IMR-90 (cell line): ENCODE data around the gene RNF144B. TPM values are rescaled to one million over a fixed set of nuclear protein-coding genes. Genes with fewer than 3 reads are reported as not detected.

ENCODE experiments used
- ATAC-seq: fragments of 200-7000 bp; cut with Tn5 transposase; 2 replicates; pipeline ENCODE4 v1.9.1; 2020; ENCODE audit warnings: low read depth, mild to moderate bottlenecking, moderate library complexity
- BruUV-seq: library from RNA; stranded (reverse); fragments of 400-500 nt; replicated peaks from 2 replicates; lab custom pipeline; 2021; lab: Mats Ljungman, UMichigan
- CTCF ChIA-PET: fragments of 300-600 bp; formaldehyde crosslinking; extraction: SDS; loops from one replicate; lab custom pipeline; 2021; ENCODE audit warnings: antibody characterized with exemption; lab: Yijun Ruan, JAX
- POLR2A ChIA-PET: fragments of 300-600 bp; sonication (Branson Sonifier 250); formaldehyde crosslinking; loops from one replicate; lab custom pipeline; 2022; ENCODE audit warnings: antibody characterized with exemption; ENCODE audit not compliant: unreplicated experiment; lab: Charles Lee
- DNase-seq: peaks from one replicate; pipeline ENCODE4 v3.0.0; 2013
- H2AFZ ChIP-seq: replicated peaks from 2 replicates; pipeline ENCODE3; 2013; ENCODE audit warnings: low read length, mild to moderate bottlenecking; ENCODE audit not compliant: poor library complexity
- H2AK5ac ChIP-seq: 2 replicates; pipeline ENCODE4 v1.6.1; 2013; ENCODE audit warnings: low read depth, low read length, inconsistent platforms
- H2AK9ac ChIP-seq: replicated peaks from 2 replicates; pipeline ENCODE3; 2013; ENCODE audit warnings: mild to moderate bottlenecking, low read depth, low read length, moderate library complexity; ENCODE audit not compliant: poor library complexity
- H2BK120ac ChIP-seq: 2 replicates; pipeline ENCODE4 v1.6.1; 2013; ENCODE audit warnings: low read depth, low read length, inconsistent platforms
- H2BK15ac ChIP-seq: 3 replicates; pipeline ENCODE4 v1.6.1; 2013; ENCODE audit warnings: low read depth, low read length, inconsistent platforms
- H2BK20ac ChIP-seq: 2 replicates; pipeline ENCODE4 v1.6.1; 2013; ENCODE audit warnings: low read depth, mild to moderate bottlenecking, inconsistent platforms, low read length, moderate library complexity
- H2BK5ac ChIP-seq: 2 replicates; pipeline ENCODE4 v1.6.1; 2013; ENCODE audit warnings: mild to moderate bottlenecking, low read depth, low read length, inconsistent platforms; ENCODE audit not compliant: poor library complexity, severe bottlenecking
- H3K14ac ChIP-seq: replicated peaks from 2 replicates; pipeline ENCODE4 v1.6.1; 2013; ENCODE audit warnings: low read depth, low read length, inconsistent platforms
- H3K18ac ChIP-seq: 2 replicates; pipeline ENCODE4 v1.6.1; 2013; ENCODE audit warnings: low read depth, low read length, control low read depth
- H3K23ac ChIP-seq: 2 replicates; pipeline ENCODE4 v1.6.1; 2013; ENCODE audit warnings: low read depth, low read length, inconsistent platforms
- H3K27ac ChIP-seq: 2 replicates; pipeline ENCODE4 v1.5.1; 2013; ENCODE audit warnings: mild to moderate bottlenecking, control low read depth, low read length; ENCODE audit not compliant: insufficient read depth
- H3K27me3 ChIP-seq: 2 replicates; pipeline ENCODE4 v1.6.1; 2013; ENCODE audit warnings: low read length; ENCODE audit not compliant: control insufficient read depth, insufficient read depth
- H3K36me3 ChIP-seq: 2 replicates; pipeline ENCODE4 v1.6.1; 2013; ENCODE audit warnings: low read length, mixed read lengths; ENCODE audit not compliant: control insufficient read depth, insufficient read depth
- H3K4ac ChIP-seq: 2 replicates; pipeline ENCODE4 v1.6.1; 2013; ENCODE audit warnings: low read depth, low read length, inconsistent platforms
- H3K4me1 ChIP-seq: 2 replicates; pipeline ENCODE4 v1.6.1; 2013; ENCODE audit warnings: low read length, mixed read lengths; ENCODE audit not compliant: control insufficient read depth, insufficient read depth
- H3K4me2 ChIP-seq: 2 replicates; pipeline ENCODE4 v1.6.1; 2013; ENCODE audit warnings: low read depth, mild to moderate bottlenecking, control low read depth, low read length, moderate library complexity
- H3K4me3 ChIP-seq: 2 replicates; pipeline ENCODE4 v1.5.1; 2013; ENCODE audit warnings: low read depth, mild to moderate bottlenecking, control low read depth, low read length, moderate library complexity; ENCODE audit not compliant: insufficient read depth
- H3K56ac ChIP-seq: 2 replicates; pipeline ENCODE4 v1.6.1; 2013; ENCODE audit warnings: low read length, inconsistent platforms; ENCODE audit not compliant: insufficient read depth; ENCODE audit errors: extremely low read depth
- H3K79me1 ChIP-seq, 2 experiments: 2 replicates each; pipeline ENCODE4 v1.6.1; 2013; ENCODE audit warnings: low read length in 2 of 2, inconsistent platforms in 1 of 2, low read depth in 1 of 2
- H3K9ac ChIP-seq: 2 replicates; pipeline ENCODE4 v1.6.1; 2013; ENCODE audit warnings: low read depth, low read length, control low read depth
- H3K9me1 ChIP-seq: 2 replicates; pipeline ENCODE4 v1.6.1; 2013; ENCODE audit warnings: low read length, inconsistent platforms; ENCODE audit not compliant: insufficient read depth
- H3K9me3 ChIP-seq: 2 replicates; pipeline ENCODE4 v1.6.1; 2013; ENCODE audit warnings: low read length; ENCODE audit not compliant: control insufficient read depth, insufficient read depth
- H4K20me1 ChIP-seq: 2 replicates; pipeline ENCODE4 v1.6.1; 2013; ENCODE audit warnings: low read length, inconsistent platforms; ENCODE audit not compliant: insufficient read depth
- H4K5ac ChIP-seq: 2 replicates; pipeline ENCODE4 v1.6.1; 2013; ENCODE audit warnings: mild to moderate bottlenecking, low read depth, low read length, control low read depth
- H4K8ac ChIP-seq, 2 experiments: 2 replicates each; pipeline ENCODE4 v1.6.1; 2013; ENCODE audit warnings: low read depth in 2 of 2, low read length in 2 of 2, control low read depth in 1 of 2, inconsistent platforms in 1 of 2
- H4K91ac ChIP-seq: 2 replicates; pipeline ENCODE4 v1.6.1; 2013; ENCODE audit warnings: low read depth, low read length, inconsistent platforms; ENCODE audit not compliant: insufficient read depth
- BHLHE40 ChIP-seq: fragments of 150-350 bp; IDR thresholded peaks from 2 replicates; pipeline ENCODE4 v1.6.1; 2016; ENCODE audit warnings: mild to moderate bottlenecking, low read depth, low read length
- CEBPB ChIP-seq: IDR thresholded peaks from 2 replicates; pipeline ENCODE4 v1.6.1; 2012; ENCODE audit warnings: low read depth, low read length, improper control_type of control experiment
- CHD1 ChIP-seq: IDR thresholded peaks from 2 replicates; pipeline ENCODE4 v1.6.1; 2012; ENCODE audit warnings: low read depth, low read length, improper control_type of control experiment
- CTCF ChIP-seq: conservative IDR thresholded peaks from 2 replicates; pipeline ENCODE4 v1.5.1; 2012; ENCODE audit warnings: mild to moderate bottlenecking, low read depth, low read length, improper control_type of control experiment
- ELK1 ChIP-seq: fragments of 150-350 bp; IDR thresholded peaks from 2 replicates; pipeline ENCODE4 v1.6.1; 2016; ENCODE audit warnings: low read depth, mild to moderate bottlenecking, low read length, moderate library complexity, borderline replicate concordance
- FOS ChIP-seq: fragments of 150-350 bp; IDR thresholded peaks from 2 replicates; pipeline ENCODE4 v1.6.1; 2016; ENCODE audit warnings: low read depth, low read length
- MAFK ChIP-seq: IDR thresholded peaks from 2 replicates; pipeline ENCODE4 v1.6.1; 2012; ENCODE audit warnings: low read depth, low read length, improper control_type of control experiment
- MAZ ChIP-seq: IDR thresholded peaks from 2 replicates; pipeline ENCODE4 v1.6.1; 2012; ENCODE audit warnings: low read depth, mild to moderate bottlenecking, low read length, improper control_type of control experiment, moderate library complexity, borderline replicate concordance
- MXI1 ChIP-seq: IDR thresholded peaks from 2 replicates; pipeline ENCODE4 v1.6.1; 2012; ENCODE audit warnings: low read depth, mild to moderate bottlenecking, low read length, moderate library complexity, borderline replicate concordance
- NFE2L2 ChIP-seq: fragments of 150-350 bp; IDR thresholded peaks from 2 replicates; pipeline ENCODE4 v1.6.1; 2016; ENCODE audit warnings: low read depth, mild to moderate bottlenecking, low read length
- POLR2A ChIP-seq: IDR thresholded peaks from 2 replicates; pipeline ENCODE4 v1.6.1; 2012; ENCODE audit warnings: mild to moderate bottlenecking, low read depth, low read length
- RAD21 ChIP-seq: IDR thresholded peaks from 2 replicates; pipeline ENCODE4 v1.6.1; 2012; ENCODE audit warnings: low read length, improper control_type of control experiment
- RCOR1 ChIP-seq: IDR thresholded peaks from 2 replicates; pipeline ENCODE4 v1.6.1; 2012; ENCODE audit warnings: mild to moderate bottlenecking, low read length, improper control_type of control experiment; ENCODE audit not compliant: insufficient replicate concordance
- RFX5 ChIP-seq: IDR thresholded peaks from 2 replicates; pipeline ENCODE4 v1.8.0; 2012; ENCODE audit warnings: low read depth, mild to moderate bottlenecking, low read length, moderate library complexity
- SMC3 ChIP-seq: fragments of 150-350 bp; IDR thresholded peaks from 2 replicates; pipeline ENCODE4 v1.6.1; 2016; ENCODE audit warnings: low read depth, mild to moderate bottlenecking, antibody characterized with exemption, low read length, moderate library complexity
- USF2 ChIP-seq: fragments of 150-350 bp; IDR thresholded peaks from 2 replicates; pipeline ENCODE4 v1.6.1; 2017; ENCODE audit warnings: mild to moderate bottlenecking, antibody characterized with exemption, low read length, low read depth
- WGBS, 2 experiments: methylation state at CpG; one replicate each; pipeline versions ENCODE4 v1.1.5 to v1.1.7; 2013; ENCODE audit warnings: missing lambda C conversion rate in 2 of 2; ENCODE audit not compliant: insufficient read length in 1 of 2; ENCODE audit errors: extremely low coverage in 2 of 2; 5-methylcytosine and 5-hydroxymethylcytosine counted together
- dilution Hi-C: fragments of 300-500 bp; cut with HindIII; formaldehyde crosslinking; loops from one replicate; pipeline ENCODE4 v1.14.3; 2018; ENCODE audit warnings: low sequenced_read_pairs; ENCODE audit not compliant: unreplicated experiment
- in situ Hi-C: fragments of 300-500 bp; cut with MboI; formaldehyde crosslinking; loops from 3 replicates; pipeline ENCODE4 v1.14.3; 2019; ENCODE audit warnings: low sequenced_read_pairs, inconsistent platforms, mixed read lengths
- intact Hi-C: fragments of 100-400 bp; cut with micrococcal nuclease; formaldehyde crosslinking; loops from 2 replicates; pipeline ENCODE4 v1.10.0; 2022
- polyA plus RNA-seq, 3 experiments: library from polyadenylated mRNA; depleted of rRNA; stranded (reverse); fragments of >200 nt; gene quantifications; 2 replicates each; pipeline ENCODE4 v1.2.3, GENCODE V29; 2012; ENCODE audit warnings: low replicate concordance in 1 of 3
- total RNA-seq: library from RNA; depleted of rRNA; stranded (reverse); fragments of >200 nt; gene quantifications from 2 replicates; pipeline ENCODE4 v1.2.3, GENCODE V29; 2012

Gene RNF144B
- total and polyA plus RNA-seq, 2 of the 4 experiments (the other 2 are of a cell fraction): 0.44 to 2.7 TPM

GRCh38 chr6:18415207-18415606 lies 28.1 kb downstream of the RNF144B start:
- Histone ChIP-seq H3K9me1 (no peaks in the 10 kb centered on the region), H2BK5ac (no peak overlapping the region), H3K27ac (no peak overlapping the region), H3K56ac (no peak overlapping the region), H2BK15ac (no peak overlapping the region), H3K4me1 (0 out of 2 replicates have a peak, but pooled peaks cover 1% of the 10 kb centered on the region), H4K91ac (no peak overlapping the region), H2BK20ac (no peak overlapping the region; the same call in 1 of the 2 replicates), H3K4ac (no peak overlapping the region), H4K5ac (peak overlapping the region; percentile 67; the same call in 1 of the 2 replicates), H3K36me3 (no peaks in the 10 kb centered on the region), H2AK5ac (no peak overlapping the region), H3K14ac (no peak overlapping the region), H4K20me1 (no peaks in the 10 kb centered on the region), H2BK120ac (no peak overlapping the region), H2AFZ (no peak overlapping the region), H3K4me2 (no peak overlapping the region), H3K9ac (no peak overlapping the region), H3K18ac (peak overlapping the region; percentile 23; the same call in 1 of the 2 replicates), H3K9me3 (no peaks in the 10 kb centered on the region), H3K23ac (no peak overlapping the region), H3K4me3 (no peak overlapping the region), H2AK9ac (no peak overlapping the region), H3K79me1 (no peaks in the 10 kb centered on the region; a peak in 1 of 4 replicates), H3K27me3 (peaks cover 3% of the 10 kb centered on the region), H4K8ac (no peak overlapping the region)
- ATAC-seq (no peak), DNase-seq (no peak)
- in situ Hi-C loops: no loop called here
- ChIA-PET POLR2A (no interaction called here), CTCF (no interaction called here)
- TF ChIP-seq MAZ (no peak), NFE2L2 (no peak), USF2 (no peak), MXI1 (no peak), ELK1 (no peak), POLR2A (no peak), CEBPB (no peak), FOS (no peak), RCOR1 (no peak), CTCF (no peak), RFX5 (no peak), BHLHE40 (no peak), RAD21 (no peak), MAFK (no peak), CHD1 (no peak), SMC3 (no peak)
- dilution Hi-C loops: no loop called here
- intact Hi-C loops: no loop called here
- 88% methylated on average over 2 of the region's 11 CpGs; no CpG with 5 or more reads in 1 of the 2 experiments for WGBS, 2 experiments
- no TSS peak for BruUV-seq
